C4-2B (cell line): ENCODE results near the gene LRRC10B.

ENCODE experiments used
- ZFX ChIP-seq: fragments of 450-650 bp; IDR thresholded peaks from 2 replicates; pipeline ENCODE4 v1.6.1; 2017
- TF ChIP-seq, protein P1 (sequence below): fragments of 450-650 bp; conservative IDR thresholded peaks from 2 replicates; pipeline ENCODE4 v1.5.1; 2017; ENCODE audit warnings: mild to moderate bottlenecking

DNA sequence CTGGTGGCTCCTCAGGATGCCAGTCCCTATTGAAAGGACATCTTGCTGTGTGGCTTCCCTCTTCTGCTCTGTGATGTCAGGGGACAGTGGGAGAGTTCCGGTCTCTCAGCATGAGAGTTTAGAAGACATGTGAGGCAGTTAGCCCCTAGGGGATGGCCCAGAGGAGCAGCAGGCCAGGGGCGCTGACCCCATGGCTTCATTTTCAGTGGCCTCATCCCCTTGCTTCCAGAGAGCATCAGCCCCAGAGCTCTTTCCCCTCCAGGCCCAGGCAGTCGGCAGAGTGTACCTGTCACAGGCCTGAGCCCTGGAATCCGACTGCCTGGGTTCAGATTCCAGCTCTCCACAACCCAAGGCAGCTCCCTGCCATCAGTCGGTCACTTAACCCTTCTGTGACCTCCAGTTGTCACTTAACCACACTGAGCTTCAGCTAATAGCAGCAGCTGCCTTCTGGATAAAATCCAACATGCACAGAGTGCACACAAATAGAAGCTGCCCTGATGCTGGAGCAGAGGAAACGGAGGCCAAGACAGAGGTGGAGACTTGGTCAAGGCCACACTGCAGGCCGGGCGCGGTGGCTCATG lies 14.1 kb upstream of the LRRC10B start:
- TF ChIP-seq, protein P1, sequence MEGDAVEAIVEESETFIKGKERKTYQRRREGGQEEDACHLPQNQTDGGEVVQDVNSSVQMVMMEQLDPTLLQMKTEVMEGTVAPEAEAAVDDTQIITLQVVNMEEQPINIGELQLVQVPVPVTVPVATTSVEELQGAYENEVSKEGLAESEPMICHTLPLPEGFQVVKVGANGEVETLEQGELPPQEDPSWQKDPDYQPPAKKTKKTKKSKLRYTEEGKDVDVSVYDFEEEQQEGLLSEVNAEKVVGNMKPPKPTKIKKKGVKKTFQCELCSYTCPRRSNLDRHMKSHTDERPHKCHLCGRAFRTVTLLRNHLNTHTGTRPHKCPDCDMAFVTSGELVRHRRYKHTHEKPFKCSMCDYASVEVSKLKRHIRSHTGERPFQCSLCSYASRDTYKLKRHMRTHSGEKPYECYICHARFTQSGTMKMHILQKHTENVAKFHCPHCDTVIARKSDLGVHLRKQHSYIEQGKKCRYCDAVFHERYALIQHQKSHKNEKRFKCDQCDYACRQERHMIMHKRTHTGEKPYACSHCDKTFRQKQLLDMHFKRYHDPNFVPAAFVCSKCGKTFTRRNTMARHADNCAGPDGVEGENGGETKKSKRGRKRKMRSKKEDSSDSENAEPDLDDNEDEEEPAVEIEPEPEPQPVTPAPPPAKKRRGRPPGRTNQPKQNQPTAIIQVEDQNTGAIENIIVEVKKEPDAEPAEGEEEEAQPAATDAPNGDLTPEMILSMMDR = no peak
- TF ChIP-seq ZFX = no peak
